GM12878 (cell line): ENCODE results near the gene SLC35A5. TPM values are rescaled to one million over a fixed set of nuclear protein-coding genes. Genes with fewer than 3 reads are reported as not detected.

Experiments used
- CBFB ChIP-seq: IDR thresholded peaks from 2 replicates; pipeline ENCODE4 v1.6.1; 2016; ENCODE audit warnings: antibody characterized with exemption, low read depth
- CBX5 ChIP-seq: sonication (generic); IDR thresholded peaks from 2 replicates; pipeline ENCODE4 v1.6.1; 2016; ENCODE audit warnings: low read depth, moderate library complexity, mild to moderate bottlenecking, inconsistent platforms
- CEBPZ ChIP-seq: fragments of 150-350 bp; IDR thresholded peaks from 2 replicates; pipeline ENCODE4 v1.6.1; 2016; ENCODE audit warnings: low read depth, low read length
- E4F1 ChIP-seq: fragments of 450-650 bp; IDR thresholded peaks from 2 replicates; pipeline ENCODE4 v1.6.1; 2018; ENCODE audit warnings: borderline replicate concordance, mild to moderate bottlenecking; ENCODE audit not compliant: partially characterized antibody
- FOXK2 ChIP-seq: fragments of 450-650 bp; IDR thresholded peaks from 2 replicates; pipeline ENCODE4 v1.6.1; 2017; ENCODE audit warnings: mild to moderate bottlenecking, moderate library complexity
- HDAC2 ChIP-seq: fragments of 200-600 bp; sonication (generic); IDR thresholded peaks from 2 replicates; pipeline ENCODE4 v1.6.1; 2017
- JUNB ChIP-seq: IDR thresholded peaks from 2 replicates; pipeline ENCODE4 v1.6.1; 2016; ENCODE audit warnings: antibody characterized with exemption, mild to moderate bottlenecking
- PAX8 ChIP-seq: fragments of 450-650 bp; IDR thresholded peaks from 2 replicates; pipeline ENCODE4 v1.6.1; 2017; ENCODE audit warnings: mild to moderate bottlenecking, moderate library complexity
- PML ChIP-seq: IDR thresholded peaks from 2 replicates; pipeline ENCODE4 v1.6.1; 2012; ENCODE audit warnings: low read length, inconsistent platforms
- POLR2AphosphoS2 ChIP-seq: IDR thresholded peaks from 2 replicates; pipeline ENCODE4 v1.6.1; 2011; ENCODE audit warnings: low read depth, mild to moderate bottlenecking, low read length, improper control_type of control experiment, moderate library complexity
- SIN3A ChIP-seq: IDR thresholded peaks from 2 replicates; pipeline ENCODE4 v1.6.1; 2012; ENCODE audit warnings: low read depth, low read length, improper control_type of control experiment
- SMARCA5 ChIP-seq: fragments of 450-650 bp; IDR thresholded peaks from 2 replicates; pipeline ENCODE4 v1.6.1; 2017; ENCODE audit warnings: mild to moderate bottlenecking
- SRF ChIP-seq, 2 experiments: IDR thresholded peaks; 2 replicates each; pipeline ENCODE4 v1.6.1; 2011; ENCODE audit warnings: low read depth in 2 of 2, low read length in 2 of 2, mild to moderate bottlenecking in 1 of 2, moderate library complexity in 1 of 2
- STAT1 ChIP-seq: fragments of 450-650 bp; conservative IDR thresholded peaks from 2 replicates; pipeline ENCODE4 v1.6.1; 2014; ENCODE audit warnings: antibody characterized with exemption, mild to moderate bottlenecking
- TCF7 ChIP-seq: IDR thresholded peaks from 2 replicates; pipeline ENCODE4 v1.6.1; 2014; ENCODE audit warnings: antibody characterized with exemption, borderline replicate concordance
- WRNIP1 ChIP-seq: IDR thresholded peaks from 2 replicates; pipeline ENCODE4 v1.6.1; 2011; ENCODE audit warnings: low read depth, low read length, improper control_type of control experiment, borderline replicate concordance
- ZBTB11 ChIP-seq: fragments of 450-650 bp; formaldehyde crosslinking; IDR thresholded peaks from 2 replicates; pipeline ENCODE4 v1.5.0; 2022; ENCODE audit warnings: mild to moderate bottlenecking, missing genetic modification characterization
- ZBTB40 ChIP-seq: fragments of 450-650 bp; IDR thresholded peaks from 2 replicates; pipeline ENCODE4 v1.6.1; 2016; ENCODE audit warnings: mild to moderate bottlenecking, moderate library complexity, borderline replicate concordance
- polyA plus RNA-seq, 11 experiments: library from polyadenylated mRNA; depleted of rRNA in 4 of 11; unstranded in 6 of 11; stranded (reverse) in 5 of 11; fragments of >200 nt; fragmentation: Nextera tagmentation in 4 of 11; fragmentation: Illumina TruSeq in 1 of 11; extraction: Ambion mirVana in 4 of 11; extraction: Trizol in 1 of 11; gene quantifications; 1 replicate in 1 of 11; 2 replicates in 10 of 11; pipeline versions ENCODE4 v1.2.1 to v1.2.3, GENCODE V29; 2011 to 2016; ENCODE audit warnings: inconsistent platforms in 2 of 11, missing spikeins in 2 of 11, low read depth in 1 of 11
- total RNA-seq, 4 experiments: library from RNA; depleted of rRNA in 3 of 4; stranded (reverse); fragments of >200 nt in 3 of 4; fragmentation: Illumina TruSeq in 1 of 4; extraction: Trizol in 1 of 4; gene quantifications; 2 replicates each; pipeline versions ENCODE4 v1.2.1 to v1.2.3, GENCODE V29; 2013 to 2021

Gene SLC35A5
- total and polyA plus RNA-seq, 10 of the 15 experiments (the other 5 are each of a cell fraction or from before 2014, with no cell fraction given), result 10.9 to 38.1 (median 16.0) TPM

GRCh38 chr3:112514527-112515128, 47.2 kb upstream of the SLC35A5 start (continued):
- TF ChIP-seq ZBTB40, result no peak
- TF ChIP-seq PML, result peak; percentile 76
- TF ChIP-seq SMARCA5, result no peak
- no peak for TF ChIP-seq HDAC2
- peak; percentile 82 to 98 for TF ChIP-seq SRF (IDR thresholded peaks at IDR 0.05; ENCODE audit: low read depth in 2 of 2, low read length in 2 of 2)
- no peak for TF ChIP-seq TCF7
- TF ChIP-seq SIN3A, result no peak
- TF ChIP-seq JUNB, result peak; percentile 75
- no peak for TF ChIP-seq CBFB
- no peak for TF ChIP-seq CEBPZ
- TF ChIP-seq POLR2AphosphoS2, result no peak
- no peak for TF ChIP-seq ZBTB11 (CRISPR knock-in tag)
- TF ChIP-seq PAX8, result no peak
- no peak for TF ChIP-seq STAT1
- no peak for TF ChIP-seq E4F1
- peak; percentile 58; the same call in 1 of the 2 replicates for TF ChIP-seq CBX5
- no peak for TF ChIP-seq WRNIP1
- TF ChIP-seq FOXK2, result no peak
